Endothelial cell of umbilical vein (primary cell): ENCODE results near the gene ARHGEF6.

ENCODE experiments used
- CTCF ChIP-seq, 2 donors: IDR thresholded peaks; 1 replicate in 1 of 2; 2 replicates in 1 of 2; pipeline ENCODE4 v1.5.1; 2011; ENCODE audit warnings: low read length in 2 of 2, mild to moderate bottlenecking in 2 of 2, moderate library complexity in 2 of 2, control low read depth in 1 of 2, inconsistent platforms in 1 of 2, low read depth in 1 of 2; ENCODE audit not compliant: insufficient read depth in 1 of 2; ENCODE audit errors: extremely low read depth in 1 of 2
- EZH2 ChIP-seq: IDR thresholded peaks from 2 replicates; pipeline ENCODE4 v1.6.1; 2012; ENCODE audit warnings: borderline replicate concordance, low read depth, mild to moderate bottlenecking, moderate library complexity, low read length, inconsistent platforms; ENCODE audit not compliant: severe bottlenecking

- TF ChIP-seq EZH2 (no peak), CTCF (IDR thresholded peaks at IDR 0.05; ENCODE audit: extremely low read depth in 1 of 2, insufficient read depth in 1 of 2, low read depth in 1 of 2, low read length in 2 of 2) (no peak)
Measured at GRCh38 chrX:136778020-136778419, 2.7 kb downstream of the ARHGEF6 start.
